ENCODE measurements around the gene GABRG3. TPM values are rescaled to one million over a fixed set of nuclear protein-coding genes. Genes with fewer than 3 reads are reported as not detected.

GABRG3 gene
- not detected in 2 replicates for total RNA-seq

DNA sequence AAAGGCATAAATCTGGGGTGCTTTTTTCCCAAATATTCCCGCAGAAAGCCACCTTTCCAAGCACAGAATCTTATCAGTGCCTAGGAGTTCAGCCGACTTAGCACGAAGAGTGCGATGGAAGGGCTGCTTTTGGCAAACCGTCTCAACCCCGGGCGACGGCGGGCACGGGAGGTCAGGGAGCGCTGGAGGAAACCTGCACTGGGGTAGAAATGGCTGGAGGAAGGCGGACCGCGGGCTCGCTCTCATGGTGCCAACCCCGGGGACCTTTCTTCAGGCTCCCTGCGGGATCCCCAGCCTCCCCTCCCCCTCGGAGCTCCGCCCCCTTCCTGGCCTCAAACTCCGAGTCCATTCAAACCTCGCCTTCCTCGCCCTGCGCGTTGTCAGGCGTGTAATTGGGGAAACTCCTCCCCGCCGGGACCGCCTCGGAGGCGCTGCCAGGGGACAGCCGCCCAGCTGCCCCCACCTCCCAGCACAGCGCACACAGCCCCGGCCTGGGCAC is at the start of gene GABRG3:
GABRG3 (plus strand) TSS at position 470 of the 499 bp plus-strand sequence.
- no peaks in the 10 kb centered on the region for H3K36me3 Mint-ChIP-seq (ENCODE audit: low read depth)
- no peaks in the 10 kb centered on the region for H3K27me3 Mint-ChIP-seq (ENCODE audit: low read depth)
- H3K4me1 Mint-ChIP-seq (ENCODE audit: low read depth): no peaks in the 10 kb centered on the region
- DNase-seq (ENCODE audit: low spot score): no peak
- no peak within 1 kb of the TSS for H3K4me3 Mint-ChIP-seq (ENCODE audit: low read depth)
- no peaks in the 10 kb centered on the region for H3K9me3 Mint-ChIP-seq
- H3K27ac Mint-ChIP-seq: no peak within 1 kb of the TSS
- intact Hi-C loops (cut with micrococcal nuclease): no loop called here

GRCh38 chr15:26921433-26921832 is 49.5 kb upstream of the GABRG3 start:
- Mint-ChIP-seq H3K9me3 (peaks cover 11% of the 10 kb centered on the region), H3K27ac (no peak overlapping the region), H3K27me3 (ENCODE audit: low read depth) (no peaks in the 10 kb centered on the region), H3K4me1 (ENCODE audit: low read depth) (no peaks in the 10 kb centered on the region), H3K36me3 (ENCODE audit: low read depth) (no peaks in the 10 kb centered on the region), H3K4me3 (ENCODE audit: low read depth) (no peak overlapping the region)
- no peak for DNase-seq (ENCODE audit: low spot score)
- intact Hi-C loops (cut with micrococcal nuclease): no loop called here

- DNase-seq (ENCODE audit: low spot score): no peak
- H3K4me3 Mint-ChIP-seq (ENCODE audit: low read depth): no peak overlapping the region
- H3K27me3 Mint-ChIP-seq (ENCODE audit: low read depth): no peaks in the 10 kb centered on the region
- intact Hi-C loops (cut with micrococcal nuclease): no loop called here
- no peaks in the 10 kb centered on the region for H3K36me3 Mint-ChIP-seq (ENCODE audit: low read depth)
- H3K4me1 Mint-ChIP-seq (ENCODE audit: low read depth): no peaks in the 10 kb centered on the region
- no peak overlapping the region for H3K27ac Mint-ChIP-seq
- peaks cover 17% of the 10 kb centered on the region for H3K9me3 Mint-ChIP-seq
Measured at GRCh38 chr15:26926081-26926480, 44.9 kb upstream of the GABRG3 start.

GRCh38 chr15:26928051-26928450 is 42.9 kb upstream of the GABRG3 start:
- H3K27me3 Mint-ChIP-seq (ENCODE audit: low read depth): no peaks in the 10 kb centered on the region
- no peaks in the 10 kb centered on the region for H3K36me3 Mint-ChIP-seq (ENCODE audit: low read depth)
- H3K4me3 Mint-ChIP-seq (ENCODE audit: low read depth): no peak overlapping the region
- intact Hi-C loops (cut with micrococcal nuclease): no loop called here
- no peak for DNase-seq (ENCODE audit: low spot score)
- no peaks in the 10 kb centered on the region for H3K4me1 Mint-ChIP-seq (ENCODE audit: low read depth)
- H3K9me3 Mint-ChIP-seq: peaks cover 26% of the 10 kb centered on the region
- no peak overlapping the region for H3K27ac Mint-ChIP-seq

DNA sequence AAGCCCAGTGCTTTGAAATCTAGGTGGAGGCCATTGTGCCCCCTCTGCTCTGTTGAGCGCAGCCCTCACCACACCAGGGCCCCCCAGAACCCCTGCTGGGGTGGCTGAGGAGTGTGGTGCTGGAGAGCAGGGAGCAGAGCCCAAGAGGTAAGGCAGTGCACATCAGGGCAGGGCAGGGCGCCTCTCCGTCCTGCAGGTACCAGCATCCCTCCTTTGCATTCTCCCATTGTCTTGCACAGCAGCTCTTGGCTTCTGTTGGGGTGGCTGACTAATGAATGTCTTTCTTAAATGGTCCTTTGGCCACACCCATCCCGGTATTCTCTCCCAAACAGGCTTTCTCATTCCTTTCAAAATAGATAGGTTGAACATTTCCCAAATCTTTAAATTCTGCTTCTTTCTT is 41.4 kb upstream of the GABRG3 start:
- intact Hi-C loops (cut with micrococcal nuclease): no loop called here
- Mint-ChIP-seq H3K27me3 (ENCODE audit: low read depth) (no peaks in the 10 kb centered on the region), H3K4me3 (ENCODE audit: low read depth) (no peak overlapping the region), H3K36me3 (ENCODE audit: low read depth) (no peaks in the 10 kb centered on the region), H3K9me3 (peaks cover 26% of the 10 kb centered on the region), H3K27ac (no peak overlapping the region), H3K4me1 (ENCODE audit: low read depth) (no peaks in the 10 kb centered on the region)
- no peak for DNase-seq (ENCODE audit: low spot score)

DNA sequence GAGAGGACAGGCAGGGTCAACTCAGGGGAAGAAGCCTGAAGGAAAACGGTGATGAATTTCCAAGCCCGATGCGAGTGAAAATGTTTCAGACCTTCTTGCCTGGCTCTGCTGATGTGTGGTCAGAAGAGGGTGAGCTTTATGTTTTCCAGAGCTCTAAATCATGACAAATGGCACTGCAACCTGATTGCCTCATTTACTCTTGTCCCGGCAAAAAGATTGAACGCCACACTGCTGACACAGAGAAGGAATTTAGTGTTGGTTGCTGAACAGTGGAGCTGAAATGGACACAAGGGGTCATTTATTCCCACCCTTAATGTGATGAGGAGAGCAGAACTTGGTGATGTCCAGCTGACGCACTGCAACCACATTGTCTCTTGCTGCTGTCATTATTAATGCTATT is 36.1 kb upstream of the GABRG3 start:
- no peaks in the 10 kb centered on the region for H3K27me3 Mint-ChIP-seq (ENCODE audit: low read depth)
- H3K36me3 Mint-ChIP-seq (ENCODE audit: low read depth): no peaks in the 10 kb centered on the region
- peaks cover 59% of the 10 kb centered on the region for H3K9me3 Mint-ChIP-seq
- intact Hi-C loops (cut with micrococcal nuclease): no loop called here
- no peak for DNase-seq (ENCODE audit: low spot score)
- H3K27ac Mint-ChIP-seq: no peak overlapping the region
- no peak overlapping the region for H3K4me3 Mint-ChIP-seq (ENCODE audit: low read depth)
- no peaks in the 10 kb centered on the region for H3K4me1 Mint-ChIP-seq (ENCODE audit: low read depth)

DNA sequence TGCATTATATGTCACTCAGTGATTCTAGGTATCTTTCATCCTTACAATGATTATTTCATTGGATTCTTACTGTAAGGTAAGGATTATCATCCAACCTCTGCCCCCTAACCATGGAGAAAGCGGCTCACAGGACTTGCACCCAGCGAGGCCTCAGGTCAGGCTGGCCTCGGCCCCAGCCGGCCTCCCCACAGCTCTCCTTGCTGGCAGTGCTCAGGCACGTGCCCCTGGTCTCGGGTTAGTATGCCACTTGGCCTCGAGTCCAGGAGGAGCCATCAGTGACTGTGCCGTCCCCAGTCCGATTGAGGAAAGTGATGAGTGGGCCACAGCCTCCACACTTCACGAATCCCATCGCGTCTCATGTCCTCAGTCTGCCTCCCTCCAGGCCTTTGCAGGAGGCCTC is 35.7 kb upstream of the GABRG3 start:
- DNase-seq (ENCODE audit: low spot score): no peak
- H3K9me3 Mint-ChIP-seq: peaks cover 56% of the 10 kb centered on the region
- H3K4me1 Mint-ChIP-seq (ENCODE audit: low read depth): no peaks in the 10 kb centered on the region
- no peak overlapping the region for H3K4me3 Mint-ChIP-seq (ENCODE audit: low read depth)
- no peaks in the 10 kb centered on the region for H3K27me3 Mint-ChIP-seq (ENCODE audit: low read depth)
- H3K27ac Mint-ChIP-seq: no peak overlapping the region
- no peaks in the 10 kb centered on the region for H3K36me3 Mint-ChIP-seq (ENCODE audit: low read depth)
- intact Hi-C loops (cut with micrococcal nuclease): no loop called here

- Mint-ChIP-seq H3K4me1 (ENCODE audit: low read depth) (no peaks in the 10 kb centered on the region), H3K36me3 (ENCODE audit: low read depth) (no peaks in the 10 kb centered on the region), H3K4me3 (ENCODE audit: low read depth) (no peak overlapping the region), H3K27me3 (ENCODE audit: low read depth) (no peaks in the 10 kb centered on the region), H3K27ac (no peak overlapping the region), H3K9me3 (peaks cover 51% of the 10 kb centered on the region)
- DNase-seq (ENCODE audit: low spot score): no peak
- intact Hi-C loops (cut with micrococcal nuclease): no loop called here
Measured at GRCh38 chr15:26936502-26936901, 34.5 kb upstream of the GABRG3 start.

GRCh38 chr15:26937134-26937533 is 33.8 kb upstream of the GABRG3 start:
- Mint-ChIP-seq H3K4me3 (ENCODE audit: low read depth) (no peak overlapping the region), H3K36me3 (ENCODE audit: low read depth) (no peaks in the 10 kb centered on the region), H3K9me3 (peaks cover 45% of the 10 kb centered on the region), H3K27me3 (ENCODE audit: low read depth) (no peaks in the 10 kb centered on the region), H3K4me1 (ENCODE audit: low read depth) (no peaks in the 10 kb centered on the region), H3K27ac (no peak overlapping the region)
- intact Hi-C loops (cut with micrococcal nuclease): no loop called here
- DNase-seq (ENCODE audit: low spot score): no peak

- Mint-ChIP-seq H3K9me3 (peaks cover 44% of the 10 kb centered on the region), H3K36me3 (ENCODE audit: low read depth) (no peaks in the 10 kb centered on the region), H3K27me3 (ENCODE audit: low read depth) (no peaks in the 10 kb centered on the region), H3K4me1 (ENCODE audit: low read depth) (no peaks in the 10 kb centered on the region), H3K27ac (no peak overlapping the region), H3K4me3 (ENCODE audit: low read depth) (no peak overlapping the region)
- intact Hi-C loops (cut with micrococcal nuclease): no loop called here
- no peak for DNase-seq (ENCODE audit: low spot score)
Measured at GRCh38 chr15:26939398-26939797, 31.6 kb upstream of the GABRG3 start.

- no peaks in the 10 kb centered on the region for H3K4me1 Mint-ChIP-seq (ENCODE audit: low read depth)
- no peak for DNase-seq (ENCODE audit: low spot score)
- no peaks in the 10 kb centered on the region for H3K36me3 Mint-ChIP-seq (ENCODE audit: low read depth)
- intact Hi-C loops (cut with micrococcal nuclease): no loop called here
- H3K9me3 Mint-ChIP-seq: peaks cover 36% of the 10 kb centered on the region
- no peak overlapping the region for H3K27ac Mint-ChIP-seq
- no peak overlapping the region for H3K4me3 Mint-ChIP-seq (ENCODE audit: low read depth)
- no peaks in the 10 kb centered on the region for H3K27me3 Mint-ChIP-seq (ENCODE audit: low read depth)
Measured at GRCh38 chr15:26941489-26941888, 29.5 kb upstream of the GABRG3 start.

- no peaks in the 10 kb centered on the region for H3K36me3 Mint-ChIP-seq (ENCODE audit: low read depth)
- intact Hi-C loops (cut with micrococcal nuclease): no loop called here
- H3K4me1 Mint-ChIP-seq (ENCODE audit: low read depth): no peaks in the 10 kb centered on the region
- no peak overlapping the region for H3K27ac Mint-ChIP-seq
- no peak overlapping the region for H3K4me3 Mint-ChIP-seq (ENCODE audit: low read depth)
- DNase-seq (ENCODE audit: low spot score): no peak
- no peaks in the 10 kb centered on the region for H3K27me3 Mint-ChIP-seq (ENCODE audit: low read depth)
- peaks cover 33% of the 10 kb centered on the region for H3K9me3 Mint-ChIP-seq
Measured at GRCh38 chr15:26943866-26944265, 27.1 kb upstream of the GABRG3 start.

DNA sequence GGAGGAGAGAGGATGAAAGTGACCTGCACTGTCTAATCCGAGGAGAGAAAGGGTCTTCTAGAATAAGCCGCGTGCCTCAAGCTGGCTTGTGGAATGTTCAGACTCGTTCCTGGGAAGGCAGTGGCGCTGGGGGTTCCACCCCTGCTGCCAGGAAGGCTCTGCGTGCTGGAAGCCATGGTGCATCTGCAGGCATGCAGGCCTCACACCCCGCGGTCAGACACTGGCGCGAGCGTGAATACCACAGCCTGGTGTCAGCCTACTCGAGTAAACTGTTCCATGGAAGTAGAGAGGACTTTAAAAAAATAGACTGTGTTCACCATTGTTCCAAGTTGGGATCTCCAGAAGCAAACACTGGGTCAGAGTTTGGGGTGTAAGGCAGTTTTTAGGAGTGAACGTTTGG is 25.9 kb upstream of the GABRG3 start:
- no peaks in the 10 kb centered on the region for H3K36me3 Mint-ChIP-seq (ENCODE audit: low read depth)
- no peaks in the 10 kb centered on the region for H3K4me1 Mint-ChIP-seq (ENCODE audit: low read depth)
- DNase-seq (ENCODE audit: low spot score): no peak
- H3K9me3 Mint-ChIP-seq: peaks cover 26% of the 10 kb centered on the region
- no peak overlapping the region for H3K4me3 Mint-ChIP-seq (ENCODE audit: low read depth)
- no peak overlapping the region for H3K27ac Mint-ChIP-seq
- H3K27me3 Mint-ChIP-seq (ENCODE audit: low read depth): no peaks in the 10 kb centered on the region
- intact Hi-C loops (cut with micrococcal nuclease): no loop called here

- Mint-ChIP-seq H3K4me3 (ENCODE audit: low read depth) (no peak overlapping the region), H3K27me3 (ENCODE audit: low read depth) (no peaks in the 10 kb centered on the region), H3K36me3 (ENCODE audit: low read depth) (no peaks in the 10 kb centered on the region), H3K9me3 (peaks cover 25% of the 10 kb centered on the region), H3K4me1 (ENCODE audit: low read depth) (no peaks in the 10 kb centered on the region), H3K27ac (no peak overlapping the region)
- no peak for DNase-seq (ENCODE audit: low spot score)
- intact Hi-C loops (cut with micrococcal nuclease): no loop called here
Measured at GRCh38 chr15:26950001-26950400, 21.0 kb upstream of the GABRG3 start.

Measured in activated T-helper 2 cell treated with anti-CD3 and anti-CD28 coated beads, Interferon-gamma antibody, Interleukin-2, Interleukin-4, amounts not matched to agents 10 μg/mL and 5 μg/mL and 100 μg/mL, durations not matched to agents 14 hours and 24 hours and 36 hours (primary cell).